RKO (cell line): Measurements from ENCODE around the gene PTTG1IP.
A peak's percentile ranks its signal among the peaks of the same experiment; 100 is the strongest.

Experiments used
- DNase-seq: peaks from one replicate; pipeline ENCODE4 v3.0.0-alpha.2; 2016; ENCODE audit warnings: low spot score

The PTTG1IP gene

DNA sequence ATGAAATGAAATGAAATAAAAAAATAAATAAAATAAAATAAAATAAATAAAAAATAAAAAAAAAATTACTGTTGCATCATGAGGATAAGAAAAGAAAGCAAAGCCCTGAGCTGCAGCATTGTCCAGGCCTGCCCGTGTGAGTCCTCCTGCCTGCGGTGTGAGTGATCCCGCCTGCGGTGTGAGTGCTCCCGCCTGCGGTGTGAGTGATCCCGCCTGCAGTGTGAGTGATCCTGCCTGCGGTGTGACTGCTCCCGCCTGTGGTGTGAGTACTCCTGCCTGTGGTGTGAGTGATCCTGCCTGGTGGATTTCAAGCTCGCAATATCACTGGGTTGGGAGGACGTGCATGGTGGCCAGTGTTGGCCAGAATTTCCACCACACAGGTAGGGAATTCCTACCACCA is 22.4 kb upstream of the PTTG1IP start:
- no peak for DNase-seq

DNA sequence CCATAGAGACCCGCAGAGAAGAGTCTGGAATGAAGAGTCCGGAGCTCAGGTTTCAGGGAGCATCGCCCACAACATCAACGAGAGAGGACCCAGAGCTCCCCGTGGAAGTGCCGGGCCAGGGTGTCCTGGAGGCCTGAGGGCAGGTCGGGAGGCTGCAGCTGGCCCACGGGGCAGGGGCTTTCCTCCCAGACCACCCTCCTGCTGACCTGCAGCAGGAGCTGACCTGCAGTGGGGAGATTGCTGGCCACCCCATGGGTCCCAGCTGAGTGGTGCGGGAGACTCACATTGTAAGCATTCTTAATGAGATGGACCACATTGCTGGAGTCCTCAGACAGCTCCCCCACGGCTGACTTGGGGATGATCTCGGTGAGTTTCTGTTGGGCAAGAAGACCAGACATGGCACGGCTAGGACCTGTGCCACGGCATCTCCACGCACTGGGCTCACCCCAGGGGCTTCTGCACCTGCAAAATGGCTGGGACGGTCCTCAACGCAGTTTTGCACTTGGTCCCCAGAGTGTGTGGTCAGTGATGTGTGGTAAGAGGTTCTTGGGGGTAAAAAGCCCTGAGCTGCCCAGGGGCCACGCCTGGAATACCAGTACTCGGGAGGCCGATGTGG is 21.3 kb upstream of the PTTG1IP start:
- no peak for DNase-seq

DNA sequence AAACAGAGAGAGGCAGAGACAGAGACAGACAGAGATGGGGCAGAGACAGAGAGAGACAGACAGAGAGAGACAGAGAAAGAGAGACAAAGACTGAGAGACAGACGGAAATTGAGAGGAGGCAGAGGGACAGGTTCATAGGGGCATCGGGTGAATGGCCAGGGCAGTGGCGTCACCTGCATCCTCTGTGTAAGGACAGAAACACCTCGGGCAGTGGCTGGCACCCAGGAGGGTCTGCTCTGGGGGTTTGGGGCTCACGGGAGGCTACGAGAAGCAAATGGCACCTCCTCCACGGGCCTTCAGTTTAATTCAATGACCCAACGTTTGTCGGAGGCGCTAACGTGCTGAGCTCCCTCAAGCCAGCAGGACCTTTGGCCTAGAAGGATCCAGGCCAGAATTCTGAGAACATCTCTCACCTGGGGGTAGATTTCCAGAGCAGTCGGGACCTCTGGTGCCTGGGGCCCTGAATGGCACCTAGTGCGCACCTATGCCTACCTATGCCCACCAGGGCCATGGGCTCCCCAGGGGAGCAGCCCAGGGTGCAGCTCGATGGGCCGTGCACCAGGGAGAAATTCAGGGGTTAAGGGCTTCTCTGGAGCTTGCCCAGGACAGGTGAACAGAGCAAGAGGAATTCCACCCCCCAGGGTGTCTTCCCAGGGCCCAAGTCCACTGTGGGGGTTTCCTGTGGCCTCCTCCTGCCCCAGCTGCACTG is 20.6 kb upstream of the PTTG1IP start:
- no peak for DNase-seq

GRCh38 chr21:44893278-44893556 is 19.7 kb upstream of the PTTG1IP start:
- DNase-seq, result no peak

DNA sequence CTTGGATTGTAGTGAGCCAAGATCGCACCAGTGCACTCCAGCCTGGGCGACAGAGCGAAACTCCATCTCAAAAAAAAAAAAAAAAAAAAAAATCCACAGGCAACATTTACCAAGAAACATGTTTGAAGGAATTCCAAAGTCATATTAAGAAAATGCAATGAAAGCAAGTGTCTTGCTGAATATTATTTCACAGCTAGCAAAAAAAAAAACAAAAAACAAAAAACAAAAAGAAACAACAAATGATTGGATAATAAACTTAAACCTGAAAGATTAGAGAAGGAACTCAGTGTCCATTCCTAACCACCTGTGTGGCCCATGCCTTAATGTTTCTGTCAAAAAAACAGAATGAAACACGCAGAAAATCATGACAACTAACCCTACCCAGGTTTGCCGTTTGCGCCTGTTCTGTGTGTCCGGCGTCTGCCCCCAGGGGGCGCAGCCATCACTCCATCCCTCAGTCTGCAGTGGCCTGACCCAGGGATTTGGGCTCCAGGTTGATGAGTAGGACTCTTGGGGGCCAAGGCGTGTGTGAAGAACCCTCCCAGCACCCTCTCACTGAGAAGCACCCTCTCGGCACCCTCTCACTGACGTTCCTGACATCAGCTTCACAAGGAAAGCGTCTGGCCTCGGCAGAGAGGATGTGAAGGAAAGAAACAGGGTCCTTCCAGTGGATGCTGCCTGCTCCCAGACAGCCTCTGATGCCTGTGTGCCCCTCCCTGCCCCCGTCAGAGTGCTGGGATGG is 19.2 kb upstream of the PTTG1IP start:
- DNase-seq, result peak; percentile 43

- DNase-seq, result no peak
These were observed 18.6 kb upstream of the PTTG1IP start for GRCh38 chr21:44892095-44892494.

GRCh38 chr21:44891631-44892031 is 18.1 kb upstream of the PTTG1IP start:
- DNase-seq, result no peak

GRCh38 chr21:44890961-44891541 is 17.6 kb upstream of the PTTG1IP start:
- DNase-seq, result no peak

- no peak for DNase-seq
These were observed 16.9 kb upstream of the PTTG1IP start for GRCh38 chr21:44890338-44890931.

DNA sequence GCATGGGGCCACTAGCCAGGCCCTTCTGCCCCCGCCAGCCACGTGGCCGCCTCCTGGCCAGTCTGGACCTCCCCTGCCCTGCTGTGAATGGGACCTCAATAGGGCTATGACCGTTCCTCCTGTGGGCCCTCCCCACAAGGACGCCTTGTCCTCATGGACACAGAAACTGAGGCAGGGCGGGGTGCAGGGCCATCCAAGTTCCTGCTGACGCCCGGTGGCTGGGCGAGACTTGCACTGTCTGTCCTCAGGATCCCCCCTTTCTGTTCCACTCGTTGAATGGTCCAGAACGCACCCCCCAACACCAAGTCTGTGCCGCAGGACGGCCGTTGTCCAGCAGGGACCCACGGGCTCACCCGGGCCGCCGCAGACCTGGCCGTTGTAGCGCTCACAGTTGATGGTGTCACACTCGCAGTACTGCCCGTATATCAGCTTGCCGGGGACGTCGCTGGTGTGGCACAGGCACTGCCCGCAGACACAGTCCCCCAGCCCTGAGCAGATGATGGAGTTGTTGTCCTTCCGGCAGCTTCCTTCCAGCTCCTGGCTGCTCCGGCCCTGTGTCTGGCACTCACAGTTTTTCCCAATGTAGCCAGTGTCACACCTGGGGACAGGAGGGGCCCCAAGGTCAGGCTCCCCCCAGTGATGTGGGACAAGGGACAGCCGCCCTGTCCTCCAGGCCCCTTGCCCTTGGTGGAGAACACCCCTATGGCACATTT is 16.3 kb upstream of the PTTG1IP start:
- no peak for DNase-seq

DNA sequence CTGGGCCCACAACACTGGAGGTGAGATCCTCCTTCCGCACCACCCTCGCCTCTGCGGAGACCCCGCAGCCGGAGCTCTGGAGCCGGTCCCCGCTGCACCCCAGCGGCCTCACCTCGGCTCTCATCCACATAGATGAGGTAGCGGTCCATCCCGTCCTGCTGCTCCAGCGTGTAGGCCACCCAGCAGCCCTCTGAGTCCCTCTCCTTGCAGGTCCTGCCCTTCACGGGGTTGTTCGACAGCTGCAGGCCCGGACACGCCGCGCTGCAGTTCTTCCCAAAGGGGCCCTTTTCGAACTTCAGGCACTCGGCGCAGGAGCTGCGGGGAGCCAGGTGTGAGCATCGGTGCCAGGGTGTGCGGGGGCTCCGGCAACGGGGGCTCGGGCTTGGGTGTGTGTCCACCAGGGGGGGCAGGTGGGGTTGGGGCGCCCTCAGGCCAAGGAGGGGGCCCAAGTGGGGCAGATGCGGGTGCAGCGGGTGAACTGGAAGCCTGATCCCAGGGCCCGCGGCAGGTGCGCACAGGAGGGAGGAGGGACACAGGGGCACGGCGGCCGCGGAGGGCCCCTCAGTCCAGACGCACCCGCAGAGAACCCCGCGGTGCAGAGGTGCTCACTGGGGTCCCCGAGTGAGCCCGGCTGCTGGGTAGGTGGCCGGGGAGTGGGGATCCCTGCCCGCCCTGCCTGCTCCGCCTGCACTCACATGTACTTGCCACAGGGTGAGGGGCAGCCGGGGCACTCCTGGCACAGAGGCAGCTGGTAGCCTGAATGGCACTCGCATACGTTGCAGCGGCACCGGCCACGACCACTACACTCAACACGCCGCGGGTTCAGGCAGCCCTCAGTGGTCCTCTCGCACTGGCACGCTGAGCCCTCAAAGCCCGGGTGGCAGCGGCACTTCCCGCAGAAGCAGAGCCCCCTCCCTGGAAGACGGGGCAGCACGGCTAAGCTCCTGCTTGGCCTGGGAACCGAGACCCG is 15.4 kb upstream of the PTTG1IP start:
- DNase-seq, result no peak

DNA sequence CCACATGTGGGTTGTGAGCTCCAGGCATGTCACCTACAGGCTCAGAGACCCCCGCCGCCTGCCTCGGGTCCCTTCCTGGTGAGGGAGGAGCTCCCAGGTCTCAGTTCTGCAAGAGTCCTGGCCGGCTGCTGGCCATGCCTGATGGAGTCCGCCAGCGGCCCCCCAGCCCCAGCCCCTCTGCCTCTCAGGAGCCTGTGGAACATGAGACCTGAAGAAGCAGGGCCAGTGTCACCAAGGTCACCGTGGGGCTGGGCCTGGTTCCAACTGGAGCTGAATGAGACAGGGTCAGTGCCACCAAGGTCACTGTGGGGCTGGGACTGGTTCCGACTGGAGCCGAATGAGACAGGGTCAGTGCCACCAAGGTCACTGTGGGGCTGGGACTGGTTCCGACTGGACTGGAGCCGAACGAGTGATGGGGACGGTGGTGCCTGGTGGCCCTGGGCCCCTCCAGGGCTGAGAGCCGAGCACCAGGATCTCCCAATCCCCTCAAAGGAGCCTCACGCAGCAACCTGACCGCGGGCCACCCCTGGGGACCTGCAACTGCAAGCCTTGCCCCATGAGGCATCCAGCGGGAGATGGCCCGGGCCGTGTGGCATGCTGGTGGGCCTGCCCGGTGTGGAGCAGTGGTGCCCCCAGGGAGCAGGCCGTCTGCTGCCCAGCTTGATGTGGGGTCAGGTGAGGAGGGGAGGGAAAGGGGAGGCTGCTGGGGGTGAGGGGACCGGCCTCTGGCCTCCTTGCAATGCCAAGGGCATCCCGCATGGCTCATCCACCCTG is 14.5 kb upstream of the PTTG1IP start:
- DNase-seq, result no peak

- DNase-seq, result no peak
These were observed 13.8 kb upstream of the PTTG1IP start for GRCh38 chr21:44887126-44887806.

DNA sequence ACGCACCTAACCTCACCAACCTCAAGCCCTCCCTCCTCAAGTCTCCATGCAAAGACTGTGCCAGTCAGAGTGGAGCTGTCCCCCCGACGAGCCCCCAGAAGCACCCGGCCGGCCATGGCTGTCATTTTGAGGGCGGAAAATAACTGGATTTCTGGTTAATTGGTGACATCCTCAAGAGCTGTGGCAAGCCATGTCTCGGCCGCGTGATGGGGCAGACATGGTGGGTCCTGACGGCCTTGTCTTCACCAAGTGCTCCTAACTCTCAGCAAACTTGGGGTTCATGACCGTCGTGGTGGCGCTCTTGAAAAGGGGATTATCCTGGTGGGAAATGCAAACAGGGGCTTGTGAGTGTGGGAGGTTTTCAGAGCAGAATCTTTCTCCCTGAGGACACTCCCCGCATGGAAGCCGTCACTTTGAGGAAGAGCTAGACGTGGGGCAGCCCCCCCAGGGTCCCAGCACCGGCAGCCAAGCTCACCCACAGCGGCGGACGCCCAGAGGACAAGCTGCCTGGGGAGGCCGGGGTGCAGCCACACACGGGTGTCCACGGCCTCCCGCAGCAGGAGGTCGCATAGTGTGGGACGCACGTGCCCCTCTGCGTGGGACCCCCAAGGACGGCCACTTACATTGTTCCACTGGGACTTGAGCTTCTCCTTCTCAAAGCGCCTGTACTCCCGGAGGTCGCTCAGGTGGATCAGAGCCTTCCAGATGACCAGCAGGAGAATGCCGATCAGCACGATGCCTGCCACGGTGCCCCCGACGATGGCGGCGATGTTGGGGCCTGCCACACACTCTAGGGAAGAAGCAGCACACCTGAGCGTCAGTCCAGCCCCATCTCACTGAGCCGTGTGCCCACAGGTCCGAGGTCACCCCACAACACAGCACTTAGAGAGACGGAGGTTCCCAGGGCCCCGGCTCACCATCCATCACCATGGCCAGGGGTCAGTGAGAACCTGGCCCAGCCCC is 12.9 kb upstream of the PTTG1IP start:
- DNase-seq, result no peak

- no peak for DNase-seq
These were observed 12.1 kb upstream of the PTTG1IP start for GRCh38 chr21:44885615-44886014.

- DNase-seq, result no peak
These were observed 10.6 kb upstream of the PTTG1IP start for GRCh38 chr21:44884097-44884496.

DNA sequence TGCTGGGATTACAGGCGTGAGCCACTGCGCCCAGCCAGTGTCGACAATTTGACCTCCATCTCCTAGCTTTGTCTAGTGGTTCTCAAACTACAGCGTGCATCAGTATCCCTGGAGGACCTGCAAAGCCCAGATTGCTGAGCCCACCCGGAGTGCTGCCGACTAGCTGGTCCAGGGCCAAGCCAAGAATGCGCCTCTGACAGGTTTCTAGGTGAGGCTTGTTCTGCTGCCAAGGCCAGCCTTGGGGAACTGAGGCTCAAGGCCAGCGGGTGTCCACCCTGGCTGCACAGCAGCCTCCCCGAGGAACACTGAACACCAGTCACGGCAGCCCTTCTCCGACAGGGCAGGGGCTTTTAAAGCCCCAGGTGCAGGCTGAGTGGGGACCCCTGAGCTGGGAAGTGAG is 9.8 kb upstream of the PTTG1IP start:
- DNase-seq, result no peak

DNA sequence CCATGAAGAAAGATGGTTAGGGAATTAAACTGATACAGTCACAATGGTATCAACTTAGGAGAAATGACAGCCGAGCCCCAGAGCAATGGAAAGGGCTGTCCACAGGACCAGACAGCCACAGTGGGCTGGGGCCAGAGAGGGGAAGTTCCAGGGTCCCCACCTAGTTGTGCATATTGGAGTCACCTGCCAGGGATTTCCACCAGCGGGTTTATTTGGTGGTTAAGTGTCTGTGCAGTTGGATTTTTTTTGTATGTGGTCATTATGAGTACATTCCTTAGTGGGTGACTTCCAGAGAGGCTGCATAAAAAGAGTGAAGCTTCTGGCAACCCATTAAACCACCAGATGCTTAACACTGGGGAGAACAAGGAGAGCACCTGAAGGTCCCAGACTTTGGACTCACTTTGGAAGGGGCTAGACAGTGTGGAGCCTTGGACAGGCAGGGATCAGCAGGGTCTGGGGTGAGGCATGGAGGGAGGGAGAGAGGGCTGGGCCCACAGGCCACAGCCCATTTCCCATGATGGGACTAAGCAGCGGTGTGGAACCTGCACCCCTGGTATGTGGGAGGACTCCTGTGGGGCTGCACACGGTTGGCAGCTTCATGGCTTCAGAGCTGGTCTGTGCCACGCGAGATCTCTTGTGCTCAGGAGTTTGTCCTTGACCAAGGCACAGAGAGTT is 7.8 kb upstream of the PTTG1IP start:
- DNase-seq, result no peak
